ENCODE results near the gene ARHGAP9. TPM values are rescaled to one million over a fixed set of nuclear protein-coding genes. Genes with fewer than 3 reads are reported as not detected.
A peak's percentile ranks its signal among the peaks of the same experiment; 100 is the strongest.
"Not testable (repeated sequence)": the region's sequence is repeated elsewhere in the genome, so short reads cannot be mapped to it uniquely, and the experiment has no call there.

ARHGAP9 gene
- polyA plus RNA-seq, 6 donors from 2014 or later = 152 to 231 (median 164) TPM

- DNase-seq (no peak), ATAC-seq (ENCODE audit: low read depth in 2 of 2) (no peak)
- Mint-ChIP-seq H3K36me3 (peaks cover 8 to 38% of the 10 kb centered on the region in 2 donors), H3K27me3 (no peaks in the 10 kb centered on the region), H3K4me3 (no peak overlapping the region), H3K27ac (peak overlapping the region in 1 of 6 donors; percentile 0), H3K9me3 (no peaks in the 10 kb centered on the region), H3K4me1 (peaks cover 5 to 11% (median 6%) of the 10 kb centered on the region in 3 donors)
Observed at GRCh38 chr12:57496822-57497221, 17.2 kb upstream of the ARHGAP9 start.

GRCh38 chr12:57495051-57495701 is 15.5 kb upstream of the ARHGAP9 start:
- not testable (repeated sequence) for H3K27me3 Mint-ChIP-seq; ATAC-seq (ENCODE audit: low read depth in 2 of 2); DNase-seq; H3K9me3 Mint-ChIP-seq; H3K4me3 Mint-ChIP-seq
- H3K4me1 Mint-ChIP-seq = peaks cover 5 to 16% (median 5%) of the 10 kb centered on the region in 3 donors
- H3K36me3 Mint-ChIP-seq = peaks cover 7 to 37% of the 10 kb centered on the region in 2 donors
- H3K27ac Mint-ChIP-seq = peak overlapping the region in 1 of 6 donors; percentile 33

DNA sequence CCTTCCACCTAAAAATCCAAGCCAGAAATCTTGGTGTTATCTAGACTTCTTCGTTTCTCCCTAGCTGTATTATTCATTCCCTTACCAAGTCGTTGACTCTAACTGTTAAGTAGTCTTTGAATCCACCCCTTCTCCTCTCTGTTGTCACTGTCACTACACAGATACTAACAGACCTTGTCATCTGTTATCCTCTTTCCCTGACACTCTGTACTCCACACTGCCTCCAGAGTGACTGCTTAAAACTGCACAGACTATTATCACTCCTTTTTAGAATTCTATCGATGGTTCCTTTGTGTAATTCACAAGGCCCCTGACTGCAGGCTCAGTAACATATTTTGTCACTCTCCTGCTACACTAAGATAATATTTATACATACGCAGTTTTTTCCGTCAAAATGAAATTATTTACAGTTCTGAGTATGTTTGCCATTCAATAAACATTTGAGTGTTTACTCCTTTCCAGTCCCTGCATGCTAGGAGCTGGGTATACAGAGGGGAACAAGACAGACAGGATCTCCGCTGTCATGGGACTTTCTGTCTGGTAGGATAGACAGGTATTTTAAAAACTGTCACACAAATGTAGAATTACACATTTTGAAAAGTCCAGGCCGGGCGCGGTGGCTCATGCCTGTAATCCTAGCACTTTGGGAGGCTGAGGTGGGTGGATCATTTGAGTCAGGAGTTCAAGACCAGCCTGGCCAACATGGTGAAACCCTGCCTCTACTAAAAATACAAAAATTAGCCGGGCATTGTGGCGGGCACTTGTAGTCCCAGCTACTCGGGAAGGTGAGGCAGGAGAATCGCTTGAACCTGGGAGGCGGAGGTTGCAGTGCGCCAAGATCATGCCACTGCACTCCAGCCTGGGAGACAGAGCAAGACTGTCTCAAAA is 12.0 kb upstream of the ARHGAP9 start:
- H3K4me3 Mint-ChIP-seq = peak overlapping the region in 1 of 8 donors; percentile 67
- no peak for DNase-seq
- peaks cover 23 to 28% (median 25%) of the 10 kb centered on the region in 3 donors for H3K4me1 Mint-ChIP-seq
- ATAC-seq (ENCODE audit: low read depth in 2 of 2) = no peak
- H3K36me3 Mint-ChIP-seq = peaks cover 7 to 17% of the 10 kb centered on the region in 2 donors
- no peaks in the 10 kb centered on the region for H3K27me3 Mint-ChIP-seq
- H3K9me3 Mint-ChIP-seq = no peaks in the 10 kb centered on the region
- peak overlapping the region in 2 of 6 donors; percentile 23 to 91 for H3K27ac Mint-ChIP-seq

GRCh38 chr12:57490126-57490525 is 10.5 kb upstream of the ARHGAP9 start:
- Mint-ChIP-seq H3K36me3 (peaks cover 7 to 17% of the 10 kb centered on the region in 2 donors), H3K9me3 (no peaks in the 10 kb centered on the region), H3K27ac (no peak overlapping the region), H3K4me1 (peaks cover 25 to 28% (median 28%) of the 10 kb centered on the region in 3 donors), H3K27me3 (no peaks in the 10 kb centered on the region), H3K4me3 (peak overlapping the region in 3 of 8 donors; percentile 52 to 98 (median 86))
- ATAC-seq (ENCODE audit: low read depth in 2 of 2) = no peak
- no peak for DNase-seq

DNA sequence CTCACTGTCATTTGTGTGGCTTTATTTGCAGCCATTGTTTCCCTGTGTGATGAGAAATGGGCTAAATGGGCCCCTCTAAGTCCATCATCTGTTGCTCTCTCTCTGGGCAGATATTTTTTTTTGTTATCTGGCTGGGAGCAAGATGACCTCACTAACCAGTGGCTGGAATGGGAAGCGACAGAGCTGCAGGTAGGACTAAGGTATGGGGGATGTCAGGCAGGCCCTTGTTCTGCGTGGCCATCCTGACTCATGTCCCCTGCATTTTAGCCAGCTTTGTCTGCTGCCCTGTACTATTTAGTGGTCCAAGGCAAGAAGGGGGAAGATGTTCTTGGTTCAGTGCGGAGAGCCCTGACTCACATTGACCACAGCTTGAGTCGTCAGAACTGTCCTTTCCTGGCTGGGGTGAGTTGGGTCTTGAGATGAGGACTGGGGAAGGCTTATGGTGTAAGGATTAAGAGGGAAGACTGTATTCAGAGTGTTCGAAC is 9.5 kb upstream of the ARHGAP9 start:
- Mint-ChIP-seq H3K27ac (peak overlapping the region in 4 of 6 donors; percentile 86 to 98 (median 94)), H3K4me1 (peaks cover 25 to 28% (median 28%) of the 10 kb centered on the region in 3 donors), H3K27me3 (no peaks in the 10 kb centered on the region), H3K4me3 (peak overlapping the region; percentile 86 to 99 (median 97)), H3K9me3 (no peaks in the 10 kb centered on the region), H3K36me3 (peaks cover 7 to 17% of the 10 kb centered on the region in 2 donors)
- DNase-seq = no peak
- ATAC-seq (ENCODE audit: low read depth in 2 of 2) = no peak

DNA sequence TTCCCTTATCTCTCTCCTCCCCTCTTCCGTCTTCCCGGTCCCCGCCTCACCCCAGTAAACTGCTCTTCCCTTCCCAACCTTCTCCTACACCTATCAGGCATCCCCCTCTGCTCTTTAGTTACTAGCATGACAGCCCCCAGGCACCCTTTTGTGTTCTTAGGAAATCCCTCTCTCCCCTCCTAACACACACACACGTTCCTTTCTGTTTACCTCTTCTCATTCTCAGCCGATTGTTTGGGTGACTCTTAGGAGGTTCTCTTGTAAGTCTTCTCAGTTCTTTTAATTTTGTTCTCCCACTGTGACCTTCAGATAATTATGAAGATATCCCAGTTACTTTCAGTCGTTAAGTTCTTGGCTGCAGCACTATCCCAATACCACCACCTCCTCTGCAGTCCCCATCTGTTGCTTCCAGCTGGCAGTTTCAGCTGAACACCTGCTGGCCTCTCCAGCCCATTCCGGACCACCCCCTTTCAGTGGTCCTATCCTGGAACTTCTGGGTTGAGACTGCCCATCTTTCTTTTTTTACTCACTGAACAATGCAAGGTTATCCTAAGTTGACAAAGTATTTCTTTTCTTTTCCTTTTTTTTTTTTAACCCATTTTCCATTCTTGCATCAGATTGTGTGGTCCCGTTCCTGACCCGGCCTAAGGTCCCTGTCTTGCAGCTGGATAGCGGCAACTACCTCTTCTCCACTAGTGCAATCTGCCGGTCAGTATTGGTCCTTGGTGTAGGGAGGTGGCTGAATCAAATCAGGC is 8.9 kb upstream of the ARHGAP9 start:
- Mint-ChIP-seq H3K4me3 (peak overlapping the region; percentile 86 to 99 (median 97)), H3K27me3 (no peaks in the 10 kb centered on the region), H3K27ac (peak overlapping the region; percentile 54 to 98 (median 94)), H3K9me3 (no peaks in the 10 kb centered on the region), H3K4me1 (peaks cover 26 to 30% (median 30%) of the 10 kb centered on the region in 3 donors), H3K36me3 (peaks cover 7 to 17% of the 10 kb centered on the region in 2 donors)
- ATAC-seq (ENCODE audit: low read depth in 2 of 2) (no peak), DNase-seq (no peak)

DNA sequence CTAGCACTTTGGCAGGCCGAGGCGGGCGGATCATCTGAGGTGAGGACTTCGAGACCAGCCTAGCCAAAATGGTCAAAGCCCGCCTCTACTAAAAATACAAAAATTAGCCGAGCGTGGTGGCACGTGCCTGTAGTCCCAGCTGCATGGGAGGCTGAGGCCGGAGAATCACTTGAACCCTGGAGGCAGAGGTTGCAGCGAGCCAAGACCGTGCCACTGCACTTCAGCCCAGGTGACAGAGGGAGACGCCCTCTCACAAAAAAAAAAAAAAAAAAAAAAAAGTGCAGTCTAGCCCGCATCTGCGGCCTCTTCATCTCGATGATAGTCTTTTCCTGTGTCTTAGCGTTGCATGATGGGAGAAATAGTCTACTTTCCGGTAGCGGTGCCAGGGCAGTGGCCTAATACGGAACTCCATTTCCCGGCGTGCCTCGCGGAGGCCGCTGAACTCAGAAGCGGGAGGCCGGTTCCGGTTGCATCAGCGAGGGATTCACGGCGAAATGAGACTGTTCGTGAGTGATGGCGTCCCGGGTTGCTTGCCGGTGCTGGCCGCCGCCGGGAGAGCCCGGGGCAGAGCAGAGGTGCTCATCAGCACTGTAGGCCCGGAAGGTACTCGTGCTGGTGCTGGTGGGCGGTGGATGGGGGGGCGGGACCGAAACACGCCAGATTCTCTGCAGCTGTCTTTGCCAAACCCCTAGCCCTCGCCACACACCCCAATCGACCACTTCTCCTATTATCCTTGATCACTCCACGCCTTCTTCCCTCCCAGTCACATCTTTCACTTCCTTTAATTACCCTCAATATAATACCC is 8.1 kb upstream of the ARHGAP9 start, which contains the start of gene MARS1:
TSS of gene MARS1 (plus strand) at position 472 of the 805 bp plus-strand sequence. CDS start at position 495, 23 bp downstream.
- Mint-ChIP-seq H3K9me3 (no peaks in the 10 kb centered on the region), H3K4me3 (peak within 1 kb of the TSS; percentile 86 to 99 (median 97)), H3K27me3 (no peaks in the 10 kb centered on the region), H3K36me3 (peaks cover 7 to 15% of the 10 kb centered on the region in 2 donors), H3K27ac (peak within 1 kb of the TSS; percentile 54 to 98 (median 94)), H3K4me1 (peaks cover 33 to 38% (median 37%) of the 10 kb centered on the region in 3 donors)
- DNase-seq (peak; percentile 90), ATAC-seq (ENCODE audit: low read depth in 2 of 2) (peak; percentile 98)

DNA sequence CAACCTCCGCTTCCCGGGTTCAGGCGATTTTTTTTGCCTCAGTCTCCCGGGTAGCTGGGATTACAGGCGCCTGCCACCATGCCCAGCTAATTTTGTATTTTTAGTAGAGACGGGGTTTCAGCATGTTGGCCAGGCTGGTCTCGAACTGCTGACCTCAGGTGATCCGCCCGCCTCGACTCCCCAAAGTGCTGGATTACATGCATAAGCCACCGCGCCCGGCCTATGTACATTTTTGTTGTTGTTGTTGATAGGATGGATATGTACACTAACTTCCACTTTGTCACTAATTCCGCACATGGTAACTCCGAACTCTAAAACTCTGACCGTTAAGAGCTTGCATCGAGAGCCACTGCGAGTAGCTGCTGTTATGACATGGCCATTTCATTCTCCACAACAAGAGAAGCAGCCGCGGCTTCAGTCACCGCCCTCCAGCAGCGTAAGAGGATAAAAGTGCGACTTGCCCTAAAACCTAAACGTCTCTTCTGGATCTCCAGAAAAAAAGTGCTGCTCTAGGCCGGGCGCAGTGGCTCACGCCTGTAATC is 7.5 kb upstream of the ARHGAP9 start:
- H3K27me3 Mint-ChIP-seq = no peaks in the 10 kb centered on the region
- peaks cover 7 to 11% of the 10 kb centered on the region in 2 donors for H3K36me3 Mint-ChIP-seq
- H3K27ac Mint-ChIP-seq = peak overlapping the region in 5 of 6 donors; percentile 54 to 98 (median 95)
- H3K4me1 Mint-ChIP-seq = peaks cover 33 to 39% (median 37%) of the 10 kb centered on the region in 3 donors
- H3K4me3 Mint-ChIP-seq = peak overlapping the region in 3 of 8 donors; percentile 94 to 99 (median 98)
- ATAC-seq (ENCODE audit: low read depth in 2 of 2) = no peak
- H3K9me3 Mint-ChIP-seq = no peaks in the 10 kb centered on the region
- no peak for DNase-seq

GRCh38 chr12:57485695-57486094 is 6.0 kb upstream of the ARHGAP9 start:
- no peak for DNase-seq
- Mint-ChIP-seq H3K4me3 (no peak overlapping the region), H3K36me3 (peaks cover 0 to under 1% of the 10 kb centered on the region in 2 donors), H3K9me3 (no peaks in the 10 kb centered on the region), H3K27ac (peak overlapping the region in 3 of 6 donors; percentile 49 to 77 (median 50)), H3K27me3 (no peaks in the 10 kb centered on the region), H3K4me1 (peaks cover 41 to 52% (median 44%) of the 10 kb centered on the region in 3 donors)
- no peak for ATAC-seq (ENCODE audit: low read depth in 2 of 2)

DNA sequence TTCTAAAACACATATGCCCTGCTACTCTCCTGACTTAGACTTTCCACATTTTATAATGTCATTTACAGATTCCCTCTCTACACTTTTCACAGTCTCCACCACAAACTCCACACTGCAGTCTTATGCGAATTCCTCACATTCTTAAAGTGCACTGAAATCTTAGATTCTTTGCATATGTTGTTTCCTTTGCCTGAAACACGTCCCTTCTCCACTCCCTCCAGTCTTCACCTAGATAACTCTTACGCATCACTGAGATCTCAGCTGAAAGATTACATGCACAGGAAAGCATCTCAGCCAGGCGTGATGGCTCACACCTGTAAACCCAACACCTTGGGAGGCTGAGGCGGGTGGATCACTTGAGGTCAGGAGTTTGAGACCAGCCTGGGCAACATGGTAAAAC is 3.8 kb upstream of the ARHGAP9 start:
- H3K36me3 Mint-ChIP-seq = no peaks in the 10 kb centered on the region
- ATAC-seq (ENCODE audit: low read depth in 2 of 2) = no peak
- H3K27ac Mint-ChIP-seq = peak overlapping the region in 5 of 6 donors; percentile 2 to 99 (median 33)
- DNase-seq = no peak
- no peaks in the 10 kb centered on the region for H3K9me3 Mint-ChIP-seq
- peaks cover 49 to 63% (median 55%) of the 10 kb centered on the region in 3 donors for H3K4me1 Mint-ChIP-seq
- peak overlapping the region in 2 of 8 donors; percentile 10 to 26 for H3K4me3 Mint-ChIP-seq
- no peaks in the 10 kb centered on the region for H3K27me3 Mint-ChIP-seq

DNA sequence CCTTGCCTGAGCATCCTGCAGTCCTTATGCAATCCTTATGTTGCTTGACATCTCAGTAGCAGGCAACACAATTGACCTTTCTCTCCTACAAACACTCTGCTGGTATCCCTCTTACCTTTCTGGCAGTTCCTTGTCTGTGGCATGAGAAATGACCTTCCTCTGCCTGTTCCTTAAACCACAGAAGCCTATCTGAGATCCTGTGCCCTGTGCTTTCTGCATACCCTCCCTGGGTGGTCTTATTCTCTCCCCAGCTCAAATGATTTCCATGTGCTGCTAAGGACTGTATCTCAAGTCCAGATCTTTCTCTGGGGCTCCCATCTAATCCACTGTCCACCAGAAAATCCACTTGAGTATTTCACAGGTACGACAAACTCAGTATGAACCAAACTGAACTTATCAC is 2.0 kb upstream of the ARHGAP9 start:
- H3K27me3 Mint-ChIP-seq = no peaks in the 10 kb centered on the region
- DNase-seq (no peak), ATAC-seq (ENCODE audit: low read depth in 2 of 2) (no peak)
- H3K36me3 Mint-ChIP-seq = no peaks in the 10 kb centered on the region
- H3K4me3 Mint-ChIP-seq = peak overlapping the region; percentile 2 to 98 (median 63)
- no peaks in the 10 kb centered on the region for H3K9me3 Mint-ChIP-seq
- H3K27ac Mint-ChIP-seq = peak overlapping the region; percentile 90 to 99 (median 98)
- peaks cover 58 to 68% (median 62%) of the 10 kb centered on the region in 3 donors for H3K4me1 Mint-ChIP-seq

DNA sequence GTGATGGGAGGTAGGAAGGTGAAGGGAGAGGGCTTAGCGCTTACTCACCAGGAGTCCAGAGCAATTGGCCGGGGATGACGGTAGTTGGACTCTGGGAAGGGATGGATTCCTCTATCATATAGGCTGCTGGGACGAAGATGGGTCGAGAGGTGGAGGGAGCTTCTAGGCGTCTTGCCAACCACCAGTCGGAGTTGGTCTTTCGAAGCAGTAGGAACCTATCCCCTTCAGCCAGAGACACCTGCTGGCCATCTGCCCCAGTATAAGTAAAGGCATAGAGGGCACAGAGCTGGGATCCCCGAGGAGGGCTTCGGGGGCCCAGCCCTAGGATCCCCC is 657 bp downstream of the ARHGAP9 start:
- Mint-ChIP-seq H3K4me3 (peak overlapping the region; percentile 86 to 100 (median 99)), H3K4me1 (peaks cover 75 to 80% (median 80%) of the 10 kb centered on the region in 3 donors), H3K9me3 (no peaks in the 10 kb centered on the region), H3K27ac (peak overlapping the region; percentile 97 to 99 (median 99)), H3K36me3 (peaks cover 7 to 11% of the 10 kb centered on the region in 2 donors), H3K27me3 (no peaks in the 10 kb centered on the region)
- DNase-seq (no peak), ATAC-seq (ENCODE audit: low read depth in 2 of 2) (no peak)
